SU-DHL-6 (cell line): ENCODE results near the gene SPACA1.
"Not testable (repeated sequence)": the region's sequence is repeated elsewhere in the genome, so short reads cannot be mapped to it uniquely, and the experiment has no call there.

Source experiments
- H2AFZ ChIP-seq: fragments of 200-600 bp; sonication (generic); 2 replicates; pipeline ENCODE4 v1.6.1; 2014; ENCODE audit warnings: low read depth, mild to moderate bottlenecking, moderate library complexity, mixed read lengths, antibody characterized with exemption, low read length; ENCODE audit not compliant: severe bottlenecking
- H3F3A ChIP-seq: fragments of 200-600 bp; shearing (Covaris generic); 2 replicates; pipeline ENCODE4 v1.6.0; 2016; ENCODE audit warnings: antibody characterized with exemption, mild to moderate bottlenecking; ENCODE audit not compliant: insufficient read depth
- H3K27ac ChIP-seq: fragments of 200-600 bp; sonication (generic); 2 replicates; pipeline ENCODE4 v1.5.1; 2016; ENCODE audit warnings: low read depth, mild to moderate bottlenecking, low read length, moderate library complexity, mixed read lengths
- H3K27me3 ChIP-seq: fragments of 200-600 bp; sonication (generic), shearing (Covaris generic); 2 replicates; pipeline ENCODE4 v1.6.0; 2014; ENCODE audit warnings: mild to moderate bottlenecking, low read length
- H3K36me3 ChIP-seq: fragments of 200-600 bp; sonication (generic); 2 replicates; pipeline ENCODE4 v1.6.1; 2014; ENCODE audit warnings: mild to moderate bottlenecking, low read length, mixed read lengths
- H3K4me2 ChIP-seq: fragments of 300-600, 200-600 bp; shearing (Covaris generic), sonication (generic); 2 replicates; pipeline ENCODE4 v1.6.0; 2014; ENCODE audit warnings: low read length, low read depth, mild to moderate bottlenecking; ENCODE audit not compliant: poor library complexity, severe bottlenecking
- H3K4me3 ChIP-seq: fragments of 200-600 bp; sonication (generic); 2 replicates; pipeline ENCODE4 v1.5.1; 2014; ENCODE audit warnings: antibody characterized with exemption, low read length, mild to moderate bottlenecking, mixed read lengths; ENCODE audit not compliant: insufficient read depth, poor library complexity, severe bottlenecking
- H3K79me2 ChIP-seq: fragments of 200-600 bp; sonication (generic); 2 replicates; pipeline ENCODE4 v1.6.1; 2014; ENCODE audit warnings: mild to moderate bottlenecking, low read length, moderate library complexity; ENCODE audit not compliant: insufficient read depth
- H3K9ac ChIP-seq: fragments of 200-600 bp; sonication (generic); 2 replicates; pipeline ENCODE4 v1.7.0; 2014; ENCODE audit warnings: mild to moderate bottlenecking, low read length
- H3K9me2 ChIP-seq: fragments of 200-600 bp; sonication (generic); replicated peaks from 2 replicates; pipeline ENCODE4 v1.6.1; 2014; ENCODE audit warnings: low read length; ENCODE audit not compliant: insufficient read depth
- H3K9me3 ChIP-seq: fragments of 200-600 bp; sonication (generic); 2 replicates; pipeline ENCODE4 v1.6.1; 2014; ENCODE audit warnings: low read length, mixed read lengths; ENCODE audit not compliant: insufficient read depth
- H4K20me1 ChIP-seq: fragments of 200-600 bp; sonication (generic); 2 replicates; pipeline ENCODE4 v1.6.1; 2014; ENCODE audit warnings: low read depth, mild to moderate bottlenecking, antibody characterized with exemption, low read length, moderate library complexity, mixed read lengths
- EZH2phosphoT487 ChIP-seq: fragments of 200-600 bp; sonication (generic), shearing (Covaris generic); conservative IDR thresholded peaks from 2 replicates; pipeline ENCODE4 v1.6.1; 2018; ENCODE audit warnings: mild to moderate bottlenecking, antibody characterized with exemption, low read length, moderate library complexity, mixed read lengths
- TF ChIP-seq, protein P1 (sequence below): fragments of 200-600 bp; sonication (generic); IDR thresholded peaks from one replicate; pipeline ENCODE4 v1.5.1; 2017; ENCODE audit warnings: antibody characterized with exemption, mild to moderate bottlenecking, low read length, moderate library complexity; ENCODE audit not compliant: insufficient read depth, poor library complexity, severe bottlenecking

Gene SPACA1, protein sequence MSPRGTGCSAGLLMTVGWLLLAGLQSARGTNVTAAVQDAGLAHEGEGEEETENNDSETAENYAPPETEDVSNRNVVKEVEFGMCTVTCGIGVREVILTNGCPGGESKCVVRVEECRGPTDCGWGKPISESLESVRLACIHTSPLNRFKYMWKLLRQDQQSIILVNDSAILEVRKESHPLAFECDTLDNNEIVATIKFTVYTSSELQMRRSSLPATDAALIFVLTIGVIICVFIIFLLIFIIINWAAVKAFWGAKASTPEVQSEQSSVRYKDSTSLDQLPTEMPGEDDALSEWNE

DNA sequence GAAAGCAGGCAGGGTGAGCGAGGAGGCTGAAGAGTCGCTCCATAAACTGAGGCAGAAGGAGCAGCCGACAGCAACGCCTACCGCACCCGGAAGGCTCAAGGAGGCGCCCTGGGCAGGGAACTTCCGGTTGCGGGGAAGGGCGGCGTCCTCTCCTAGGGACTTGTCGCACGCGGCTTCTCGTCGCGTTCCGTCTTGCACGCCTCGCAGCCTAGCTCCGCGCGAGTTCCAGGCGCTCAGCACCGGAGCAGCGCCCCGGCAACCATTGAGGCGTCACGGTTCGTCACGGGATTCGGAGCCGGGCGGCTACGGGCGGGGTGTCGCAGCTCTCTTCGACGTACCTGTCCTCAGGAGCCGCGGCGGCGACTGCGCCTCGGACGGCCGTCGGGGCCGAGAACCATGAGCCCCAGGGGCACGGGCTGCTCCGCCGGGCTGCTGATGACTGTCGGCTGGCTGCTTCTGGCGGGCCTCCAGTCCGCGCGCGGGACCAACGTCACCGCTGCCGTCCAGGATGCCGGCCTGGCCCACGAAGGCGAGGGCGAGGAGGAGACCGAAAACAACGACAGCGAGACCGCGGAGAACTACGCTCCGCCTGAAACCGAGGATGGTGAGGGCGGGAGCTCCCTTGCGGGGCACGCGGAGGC is at the start of gene SPACA1:
SPACA1 (plus strand) TSS at position 332 of the 641 bp plus-strand sequence; CDS start at position 397, 65 bp downstream.
- H2AFZ ChIP-seq, result no peak within 1 kb of the TSS
- no peaks in the 10 kb centered on the region for H3K27me3 ChIP-seq
- TF ChIP-seq EZH2phosphoT487, result no peak
- TF ChIP-seq, protein P1, sequence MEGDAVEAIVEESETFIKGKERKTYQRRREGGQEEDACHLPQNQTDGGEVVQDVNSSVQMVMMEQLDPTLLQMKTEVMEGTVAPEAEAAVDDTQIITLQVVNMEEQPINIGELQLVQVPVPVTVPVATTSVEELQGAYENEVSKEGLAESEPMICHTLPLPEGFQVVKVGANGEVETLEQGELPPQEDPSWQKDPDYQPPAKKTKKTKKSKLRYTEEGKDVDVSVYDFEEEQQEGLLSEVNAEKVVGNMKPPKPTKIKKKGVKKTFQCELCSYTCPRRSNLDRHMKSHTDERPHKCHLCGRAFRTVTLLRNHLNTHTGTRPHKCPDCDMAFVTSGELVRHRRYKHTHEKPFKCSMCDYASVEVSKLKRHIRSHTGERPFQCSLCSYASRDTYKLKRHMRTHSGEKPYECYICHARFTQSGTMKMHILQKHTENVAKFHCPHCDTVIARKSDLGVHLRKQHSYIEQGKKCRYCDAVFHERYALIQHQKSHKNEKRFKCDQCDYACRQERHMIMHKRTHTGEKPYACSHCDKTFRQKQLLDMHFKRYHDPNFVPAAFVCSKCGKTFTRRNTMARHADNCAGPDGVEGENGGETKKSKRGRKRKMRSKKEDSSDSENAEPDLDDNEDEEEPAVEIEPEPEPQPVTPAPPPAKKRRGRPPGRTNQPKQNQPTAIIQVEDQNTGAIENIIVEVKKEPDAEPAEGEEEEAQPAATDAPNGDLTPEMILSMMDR, result no peak

DNA sequence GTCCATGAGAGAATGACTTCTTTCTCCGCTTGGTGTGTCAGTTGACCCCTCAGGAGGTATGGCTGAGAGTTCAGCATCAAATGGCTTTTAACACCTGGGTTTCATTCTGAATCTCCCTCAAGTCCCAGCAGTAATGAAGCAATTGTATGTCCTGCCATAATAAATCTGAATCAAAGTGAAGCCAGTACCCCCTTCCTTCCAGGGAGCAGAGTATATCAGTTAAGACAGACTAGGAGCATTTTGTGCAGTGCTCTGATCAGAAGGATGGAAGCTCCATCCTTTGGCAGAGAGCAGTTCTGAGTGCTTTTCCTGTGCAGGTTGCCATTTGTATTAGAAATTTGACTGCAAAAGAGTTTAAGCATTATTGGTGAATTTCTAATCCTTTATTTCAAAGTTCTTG is 46.9 kb upstream of the SPACA1 start:
- H3K9me3 ChIP-seq, result no peaks in the 10 kb centered on the region
- H3K4me2 ChIP-seq, result no peak overlapping the region
- H3K79me2 ChIP-seq, result no peaks in the 10 kb centered on the region
- H3K27ac ChIP-seq, result no peak overlapping the region
- H3K9ac ChIP-seq, result no peak overlapping the region
- H3K9me2 ChIP-seq, result no peaks in the 10 kb centered on the region
- no peaks in the 10 kb centered on the region for H3K36me3 ChIP-seq
- TF ChIP-seq, protein P1, result no peak
- no peak for TF ChIP-seq EZH2phosphoT487
- no peaks in the 10 kb centered on the region for H3K27me3 ChIP-seq
- H2AFZ ChIP-seq, result no peak overlapping the region
- H4K20me1 ChIP-seq, result no peaks in the 10 kb centered on the region
- H3K4me3 ChIP-seq, result no peak overlapping the region
- no peaks in the 10 kb centered on the region for H3F3A ChIP-seq

More for the DNA sequence above, at the start of gene SPACA1:
- H3K4me2 ChIP-seq, result no peak within 1 kb of the TSS
- H3K4me3 ChIP-seq, result no peak within 1 kb of the TSS
- no peaks in the 10 kb centered on the region for H4K20me1 ChIP-seq
- H3K9me2 ChIP-seq, result no peaks in the 10 kb centered on the region
- no peak within 1 kb of the TSS for H3K9ac ChIP-seq
- H3K79me2 ChIP-seq, result no peaks in the 10 kb centered on the region
- no peaks in the 10 kb centered on the region for H3K36me3 ChIP-seq
- H3K9me3 ChIP-seq, result no peaks in the 10 kb centered on the region
- H3F3A ChIP-seq, result no peaks in the 10 kb centered on the region
- H3K27ac ChIP-seq, result no peak within 1 kb of the TSS

DNA sequence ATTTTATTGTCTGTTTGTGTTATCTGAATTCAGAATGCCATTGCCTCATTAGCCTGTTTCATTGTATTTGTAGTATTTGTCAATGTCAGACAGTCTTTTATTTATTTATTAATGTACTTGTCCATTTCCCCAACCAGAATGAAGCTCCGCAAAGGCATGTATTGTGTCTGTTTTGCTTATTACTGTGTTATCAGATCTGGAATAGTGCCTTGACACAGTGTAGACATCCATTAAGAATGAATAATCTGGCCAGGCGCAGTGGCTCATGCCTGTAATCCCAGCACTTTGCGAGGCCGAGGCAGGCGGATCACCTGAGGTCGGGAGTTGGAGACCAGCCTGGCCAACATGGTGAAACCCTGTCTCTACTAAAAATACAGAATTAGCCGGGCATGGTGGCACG is 46.4 kb upstream of the SPACA1 start:
- H3K27ac ChIP-seq, H3K4me2 ChIP-seq, H3K4me3 ChIP-seq, H3K79me2 ChIP-seq, H3F3A ChIP-seq, H3K9me2 ChIP-seq, H3K9me3 ChIP-seq, H3K27me3 ChIP-seq, H2AFZ ChIP-seq, H3K9ac ChIP-seq, H4K20me1 ChIP-seq, H3K36me3 ChIP-seq: not testable (repeated sequence)

DNA sequence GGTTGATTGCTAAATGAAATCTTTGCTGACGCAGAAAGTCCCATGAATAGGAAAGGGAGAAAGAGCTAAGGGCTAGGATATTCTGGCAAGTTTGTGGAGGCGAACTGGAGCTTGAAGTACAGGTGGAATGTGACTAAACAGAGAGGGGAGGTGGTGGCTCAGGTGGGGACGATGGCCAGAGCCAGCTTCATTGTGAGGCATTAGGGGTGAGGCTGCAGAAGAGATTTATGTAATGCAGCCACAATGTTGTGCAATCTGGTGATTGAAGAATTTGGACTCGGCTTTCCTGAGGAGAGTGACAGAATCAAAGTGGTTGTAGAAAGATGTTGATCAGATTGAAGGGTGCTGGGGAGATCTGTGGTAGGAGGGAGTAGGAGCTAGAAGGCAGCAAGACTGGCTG is 42.9 kb upstream of the SPACA1 start:
- Histone ChIP-seq H3K4me2 (no peak overlapping the region), H3K79me2 (no peaks in the 10 kb centered on the region), H3K36me3 (no peaks in the 10 kb centered on the region), H3F3A (no peaks in the 10 kb centered on the region), H3K4me3 (no peak overlapping the region), H2AFZ (no peak overlapping the region), H4K20me1 (no peaks in the 10 kb centered on the region), H3K27me3 (no peaks in the 10 kb centered on the region), H3K9me3 (no peaks in the 10 kb centered on the region), H3K27ac (no peak overlapping the region), H3K9me2 (no peaks in the 10 kb centered on the region), H3K9ac (no peak overlapping the region)
- TF ChIP-seq, protein P1, result no peak
- TF ChIP-seq EZH2phosphoT487, result no peak
